K562 (cell line): ENCODE measurements around the gene C1R.

Source experiments
- HCFC1 ChIP-seq: IDR thresholded peaks from 2 replicates; pipeline ENCODE4 v1.6.1; 2012; ENCODE audit warnings: low read depth, low read length, improper control_type of control experiment
- MCM3 ChIP-seq: fragments of 450-650 bp; IDR thresholded peaks from 2 replicates; pipeline ENCODE4 v1.6.1; 2016
- NRF1 ChIP-seq, 2 experiments: fragments of 450-650 bp; IDR thresholded peaks in 1 of 2; conservative IDR thresholded peaks in 1 of 2; 2 replicates each; pipeline ENCODE4 v1.6.1; 2014; ENCODE audit warnings: mild to moderate bottlenecking in 2 of 2
- ZNF324 ChIP-seq: fragments of 250-450 bp; sonication (Bioruptor Pico); IDR thresholded peaks from 2 replicates; pipeline ENCODE4 v1.4.0; 2020; ENCODE audit warnings: mild to moderate bottlenecking
- TF ChIP-seq, protein P1 (sequence below): fragments of 450-650 bp; conservative IDR thresholded peaks from 2 replicates; pipeline ENCODE4 v1.6.1; 2016; ENCODE audit warnings: missing genetic modification characterization, low read depth, mild to moderate bottlenecking, control low read depth, missing compliant biosample characterization

DNA sequence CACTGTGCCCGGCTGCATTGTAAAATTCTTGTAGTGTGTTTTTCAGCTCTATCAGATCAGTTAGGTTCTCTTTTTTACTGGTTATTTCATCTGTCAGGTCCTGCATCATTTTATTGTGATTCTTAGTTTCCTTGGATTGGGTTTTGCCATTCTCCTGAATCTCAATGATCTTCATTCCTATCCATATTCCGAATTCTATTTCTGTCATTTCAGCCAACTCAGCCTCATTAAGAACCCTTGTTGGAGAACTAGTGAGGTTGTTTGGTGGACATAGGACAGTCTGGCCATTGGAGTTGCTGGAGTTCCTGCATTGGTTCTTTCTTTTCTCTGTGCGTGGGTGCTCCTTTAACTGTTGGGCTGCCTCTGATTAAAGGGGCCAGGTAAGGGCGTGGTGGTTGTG lies 37.3 kb downstream of the C1R start:
- no peak for TF ChIP-seq MCM3
- TF ChIP-seq NRF1 (conservative IDR thresholded peaks at IDR 0.05 in 1 of 2, IDR thresholded peaks at IDR 0.05 in 1 of 2), result no peak
- no peak for TF ChIP-seq ZNF324 (CRISPR knock-in tag)
- TF ChIP-seq, protein P1, sequence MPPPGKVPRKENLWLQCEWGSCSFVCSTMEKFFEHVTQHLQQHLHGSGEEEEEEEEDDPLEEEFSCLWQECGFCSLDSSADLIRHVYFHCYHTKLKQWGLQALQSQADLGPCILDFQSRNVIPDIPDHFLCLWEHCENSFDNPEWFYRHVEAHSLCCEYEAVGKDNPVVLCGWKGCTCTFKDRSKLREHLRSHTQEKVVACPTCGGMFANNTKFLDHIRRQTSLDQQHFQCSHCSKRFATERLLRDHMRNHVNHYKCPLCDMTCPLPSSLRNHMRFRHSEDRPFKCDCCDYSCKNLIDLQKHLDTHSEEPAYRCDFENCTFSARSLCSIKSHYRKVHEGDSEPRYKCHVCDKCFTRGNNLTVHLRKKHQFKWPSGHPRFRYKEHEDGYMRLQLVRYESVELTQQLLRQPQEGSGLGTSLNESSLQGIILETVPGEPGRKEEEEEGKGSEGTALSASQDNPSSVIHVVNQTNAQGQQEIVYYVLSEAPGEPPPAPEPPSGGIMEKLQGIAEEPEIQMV, result no peak
- TF ChIP-seq HCFC1, result no peak
